Renal pelvis (tissue), 4 donors: ENCODE measurements around the gene TTYH3. TPM values are rescaled to one million over a fixed set of nuclear protein-coding genes. Genes with fewer than 3 reads are reported as not detected.
"Not testable (repeated sequence)": the region's sequence is repeated elsewhere in the genome, so short reads cannot be mapped to it uniquely, and the experiment has no call there.

Experiments
- DNase-seq: peaks from one replicate; pipeline ENCODE4 v3.0.0-alpha.2; 2013
- polyA plus RNA-seq, 3 donors: library from polyadenylated mRNA; unstranded; fragments of 120-200 nt; gene quantifications; one replicate each; pipeline ENCODE4 v1.2.1, GENCODE V29; 2013; ENCODE audit not compliant: insufficient read length in 3 of 3

TTYH3 gene
- polyA plus RNA-seq, 3 donors, result 114 to 152 (median 138) TPM

- DNase-seq, result no peak
These were observed 33.5 kb upstream of the TTYH3 start for GRCh38 chr7:2598154-2598823.

GRCh38 chr7:2601065-2601464, 30.7 kb upstream of the TTYH3 start:
- no peak for DNase-seq

GRCh38 chr7:2601907-2602306, 29.9 kb upstream of the TTYH3 start:
- no peak for DNase-seq

- DNase-seq, result no peak
These were observed 29.3 kb upstream of the TTYH3 start for GRCh38 chr7:2602406-2603043.

GRCh38 chr7:2603044-2603965, 28.5 kb upstream of the TTYH3 start:
- no peak for DNase-seq

GRCh38 chr7:2604608-2605174, 27.1 kb upstream of the TTYH3 start:
- DNase-seq, result no peak

- DNase-seq, result no peak
These were observed 25.9 kb upstream of the TTYH3 start for GRCh38 chr7:2605608-2606538.

GRCh38 chr7:2606539-2606936, 25.2 kb upstream of the TTYH3 start:
- DNase-seq, result no peak

GRCh38 chr7:2607122-2607922, 24.5 kb upstream of the TTYH3 start:
- DNase-seq, result no peak

- DNase-seq, result no peak
These were observed 23.6 kb upstream of the TTYH3 start for GRCh38 chr7:2607923-2608904.

GRCh38 chr7:2608921-2609411, 22.8 kb upstream of the TTYH3 start:
- no peak for DNase-seq

- DNase-seq, result not testable (repeated sequence)
These were observed 22.1 kb upstream of the TTYH3 start for GRCh38 chr7:2609646-2610045.

- no peak for DNase-seq
These were observed 21.3 kb upstream of the TTYH3 start for GRCh38 chr7:2610466-2610865.

GRCh38 chr7:2610898-2611297, 20.9 kb upstream of the TTYH3 start:
- no peak for DNase-seq

GRCh38 chr7:2611401-2611800, 20.4 kb upstream of the TTYH3 start:
- DNase-seq, result no peak

- no peak for DNase-seq
These were observed 19.9 kb upstream of the TTYH3 start for GRCh38 chr7:2611922-2612321.

- DNase-seq, result no peak
These were observed 19.2 kb upstream of the TTYH3 start for GRCh38 chr7:2612445-2613097.
